HCT116 (cell line): ENCODE data around the gene SULT1C4. TPM values are rescaled to one million over a fixed set of nuclear protein-coding genes. Genes with fewer than 3 reads are reported as not detected.

Source experiments
- ATAC-seq: fragments of 200-7000 bp; cut with Tn5 transposase; 2 replicates; pipeline ENCODE4 v1.9.1; 2020; ENCODE audit warnings: mild to moderate bottlenecking, moderate library complexity
- BruUV-seq: library from RNA; stranded (reverse); fragments of 400-500 nt; replicated peaks from 2 replicates; lab custom pipeline; 2021; lab: Mats Ljungman, UMichigan
- CTCF ChIA-PET: fragments of 300-600 bp; sonication (Branson Sonifier 250); formaldehyde crosslinking; loops from one replicate; lab custom pipeline; 2021; ENCODE audit warnings: antibody characterized with exemption; lab: Charles Lee
- POLR2A ChIA-PET: fragments of 300-600, 350-600 bp; sonication (Branson Sonifier 250); formaldehyde crosslinking; loops from one replicate; lab custom pipeline; 2021; ENCODE audit warnings: antibody characterized with exemption; lab: Charles Lee
- RAD21 ChIA-PET, 2 experiments: fragments of 300-600 bp; sonication (Branson Sonifier 250); formaldehyde crosslinking; loops; one replicate each; lab custom pipeline; 2023; ENCODE audit warnings: low total read pairs in 2 of 2; ENCODE audit not compliant: uncharacterized antibody in 2 of 2, unreplicated experiment in 2 of 2, low non-redundant PET in 1 of 2; lab: Charles Lee
- DNase-seq: peaks from one replicate; pipeline ENCODE4 v3.0.0-alpha.2; 2010; ENCODE audit warnings: low read depth, low spot score
- H2AFZ ChIP-seq: fragments of 200-600 bp; shearing (Covaris generic), sonication (generic); 2 replicates; pipeline ENCODE4 v1.6.1; 2017; ENCODE audit warnings: low read depth, mixed run types, mixed read lengths, antibody characterized with exemption, low read length; ENCODE audit not compliant: poor library complexity, severe bottlenecking
- H3K27ac ChIP-seq: 2 replicates; pipeline ENCODE4 v1.5.1; 2012; ENCODE audit warnings: low read depth, low read length
- H3K27me3 ChIP-seq: fragments of 200-600 bp; sonication (generic); 2 replicates; pipeline ENCODE4 v1.6.1; 2016; ENCODE audit warnings: mixed run types, low read length, mixed read lengths; ENCODE audit not compliant: insufficient read depth
- H3K36me3 ChIP-seq, 2 experiments: fragments of 200-500 bp in 1 of 2; fragments of 200-600 bp in 1 of 2; sonication (Bioruptor generic) in 1 of 2; sonication (generic) in 1 of 2; 2 replicates each; pipeline versions ENCODE4 v1.5.1 to v1.6.1; 2014 to 2016; ENCODE audit warnings: low read length in 2 of 2, inconsistent platforms in 1 of 2, mixed read lengths in 1 of 2, mixed run types in 1 of 2; ENCODE audit not compliant: insufficient read depth in 2 of 2, control insufficient read depth in 1 of 2
- H3K4me1 ChIP-seq, 2 experiments: fragments of 200-600 bp in 1 of 2; sonication (generic) in 1 of 2; 2 replicates each; pipeline versions ENCODE4 v1.5.1 to v1.6.1; 2012 to 2017; ENCODE audit warnings: low read length in 2 of 2, inconsistent platforms in 1 of 2, mild to moderate bottlenecking in 1 of 2, mixed read lengths in 1 of 2, mixed run types in 1 of 2, moderate library complexity in 1 of 2; ENCODE audit not compliant: insufficient read depth in 2 of 2, control insufficient read depth in 1 of 2
- H3K4me2 ChIP-seq: fragments of 200-600 bp; sonication (generic); 2 replicates; pipeline ENCODE4 v1.6.1; 2017; ENCODE audit warnings: mixed run types, low read length, mixed read lengths
- H3K4me3 ChIP-seq, 2 experiments: fragments of 200-600 bp in 1 of 2; sonication (generic) in 1 of 2; replicated peaks in 1 of 2; 2 replicates each; pipeline ENCODE4 v1.5.1; 2011 to 2016; ENCODE audit warnings: low read length in 2 of 2, control low read depth in 1 of 2, low read depth in 1 of 2, mild to moderate bottlenecking in 1 of 2, mixed read lengths in 1 of 2, mixed run types in 1 of 2
- H3K79me2 ChIP-seq: fragments of 200-600 bp; sonication (generic); 2 replicates; pipeline ENCODE4 v1.6.1; 2017; ENCODE audit warnings: mild to moderate bottlenecking, mixed run types, low read length, moderate library complexity, mixed read lengths; ENCODE audit not compliant: insufficient read depth
- H3K9ac ChIP-seq: fragments of 200-600 bp; sonication (generic); 2 replicates; pipeline ENCODE4 v1.6.1; 2016; ENCODE audit warnings: low read length, mixed read lengths
- H3K9me2 ChIP-seq: fragments of 200-600 bp; sonication (generic), shearing (Covaris generic); 2 replicates; pipeline ENCODE4 v1.6.1; 2017; ENCODE audit warnings: mixed run types, mild to moderate bottlenecking, moderate library complexity; ENCODE audit not compliant: insufficient read depth
- H3K9me3 ChIP-seq, 2 experiments: fragments of 200-500 bp in 1 of 2; fragments of 200-600 bp in 1 of 2; sonication (Bioruptor generic) in 1 of 2; sonication (generic) in 1 of 2; 2 replicates each; pipeline ENCODE4 v1.6.1; 2014 to 2017; ENCODE audit warnings: low read length in 2 of 2, mixed read lengths in 2 of 2, inconsistent platforms in 1 of 2, low read depth in 1 of 2, mild to moderate bottlenecking in 1 of 2, mixed run types in 1 of 2, moderate library complexity in 1 of 2; ENCODE audit not compliant: control insufficient read depth in 1 of 2, insufficient read depth in 1 of 2
- H4K20me1 ChIP-seq: fragments of 200-600 bp; sonication (generic), shearing (Covaris generic); 2 replicates; pipeline ENCODE4 v1.6.1; 2017; ENCODE audit warnings: mixed run types, mild to moderate bottlenecking, moderate library complexity; ENCODE audit not compliant: insufficient read depth
- EZH2 ChIP-seq: fragments of 200-600 bp; sonication (generic); IDR thresholded peaks from 2 replicates; pipeline ENCODE4 v1.6.1; 2017; ENCODE audit warnings: antibody characterized with exemption, mixed run types
- JUND ChIP-seq: IDR thresholded peaks from 2 replicates; pipeline ENCODE4 v1.6.1; 2012
- SRF ChIP-seq: IDR thresholded peaks from 2 replicates; pipeline ENCODE4 v1.6.1; 2012; ENCODE audit warnings: low read depth
- intact Hi-C: fragments of 100-400 bp; cut with micrococcal nuclease; formaldehyde crosslinking; loops from 2 replicates; pipeline ENCODE4 v1.10.0; 2022
- total RNA-seq: library from RNA; stranded (reverse); gene quantifications from one replicate; pipeline ENCODE4 v1.2.1, GENCODE V29; 2021; ENCODE audit not compliant: unreplicated experiment
- TF ChIP-seq, protein P1 (sequence below): IDR thresholded peaks from 2 replicates; pipeline ENCODE4 v1.6.1; 2012; ENCODE audit warnings: low read depth
- TF ChIP-seq, protein P2 (sequence below), 3 experiments: fragments of 200-600 bp in 1 of 3; sonication (generic) in 1 of 3; IDR thresholded peaks in 2 of 3; conservative IDR thresholded peaks in 1 of 3; 2 replicates each; pipeline ENCODE4 v1.5.1; 2012 to 2017; ENCODE audit warnings: low read depth in 2 of 3, low read length in 2 of 3, antibody characterized with exemption in 1 of 3, borderline replicate concordance in 1 of 3, control low read depth in 1 of 3, mild to moderate bottlenecking in 1 of 3, mixed read lengths in 1 of 3, mixed run types in 1 of 3, moderate library complexity in 1 of 3; ENCODE audit not compliant: insufficient read depth in 1 of 3

SULT1C4 gene
- total RNA-seq, 1 experiment from 2014 or later = not detected

GRCh38 chr2:108399479-108399878 is 21.7 kb downstream of the SULT1C4 start (continued):
- TF ChIP-seq SRF (no peak), EZH2 (no peak)
- TF ChIP-seq, protein P1, sequence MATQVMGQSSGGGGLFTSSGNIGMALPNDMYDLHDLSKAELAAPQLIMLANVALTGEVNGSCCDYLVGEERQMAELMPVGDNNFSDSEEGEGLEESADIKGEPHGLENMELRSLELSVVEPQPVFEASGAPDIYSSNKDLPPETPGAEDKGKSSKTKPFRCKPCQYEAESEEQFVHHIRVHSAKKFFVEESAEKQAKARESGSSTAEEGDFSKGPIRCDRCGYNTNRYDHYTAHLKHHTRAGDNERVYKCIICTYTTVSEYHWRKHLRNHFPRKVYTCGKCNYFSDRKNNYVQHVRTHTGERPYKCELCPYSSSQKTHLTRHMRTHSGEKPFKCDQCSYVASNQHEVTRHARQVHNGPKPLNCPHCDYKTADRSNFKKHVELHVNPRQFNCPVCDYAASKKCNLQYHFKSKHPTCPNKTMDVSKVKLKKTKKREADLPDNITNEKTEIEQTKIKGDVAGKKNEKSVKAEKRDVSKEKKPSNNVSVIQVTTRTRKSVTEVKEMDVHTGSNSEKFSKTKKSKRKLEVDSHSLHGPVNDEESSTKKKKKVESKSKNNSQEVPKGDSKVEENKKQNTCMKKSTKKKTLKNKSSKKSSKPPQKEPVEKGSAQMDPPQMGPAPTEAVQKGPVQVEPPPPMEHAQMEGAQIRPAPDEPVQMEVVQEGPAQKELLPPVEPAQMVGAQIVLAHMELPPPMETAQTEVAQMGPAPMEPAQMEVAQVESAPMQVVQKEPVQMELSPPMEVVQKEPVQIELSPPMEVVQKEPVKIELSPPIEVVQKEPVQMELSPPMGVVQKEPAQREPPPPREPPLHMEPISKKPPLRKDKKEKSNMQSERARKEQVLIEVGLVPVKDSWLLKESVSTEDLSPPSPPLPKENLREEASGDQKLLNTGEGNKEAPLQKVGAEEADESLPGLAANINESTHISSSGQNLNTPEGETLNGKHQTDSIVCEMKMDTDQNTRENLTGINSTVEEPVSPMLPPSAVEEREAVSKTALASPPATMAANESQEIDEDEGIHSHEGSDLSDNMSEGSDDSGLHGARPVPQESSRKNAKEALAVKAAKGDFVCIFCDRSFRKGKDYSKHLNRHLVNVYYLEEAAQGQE = no peak
- TF ChIP-seq, protein P2, sequence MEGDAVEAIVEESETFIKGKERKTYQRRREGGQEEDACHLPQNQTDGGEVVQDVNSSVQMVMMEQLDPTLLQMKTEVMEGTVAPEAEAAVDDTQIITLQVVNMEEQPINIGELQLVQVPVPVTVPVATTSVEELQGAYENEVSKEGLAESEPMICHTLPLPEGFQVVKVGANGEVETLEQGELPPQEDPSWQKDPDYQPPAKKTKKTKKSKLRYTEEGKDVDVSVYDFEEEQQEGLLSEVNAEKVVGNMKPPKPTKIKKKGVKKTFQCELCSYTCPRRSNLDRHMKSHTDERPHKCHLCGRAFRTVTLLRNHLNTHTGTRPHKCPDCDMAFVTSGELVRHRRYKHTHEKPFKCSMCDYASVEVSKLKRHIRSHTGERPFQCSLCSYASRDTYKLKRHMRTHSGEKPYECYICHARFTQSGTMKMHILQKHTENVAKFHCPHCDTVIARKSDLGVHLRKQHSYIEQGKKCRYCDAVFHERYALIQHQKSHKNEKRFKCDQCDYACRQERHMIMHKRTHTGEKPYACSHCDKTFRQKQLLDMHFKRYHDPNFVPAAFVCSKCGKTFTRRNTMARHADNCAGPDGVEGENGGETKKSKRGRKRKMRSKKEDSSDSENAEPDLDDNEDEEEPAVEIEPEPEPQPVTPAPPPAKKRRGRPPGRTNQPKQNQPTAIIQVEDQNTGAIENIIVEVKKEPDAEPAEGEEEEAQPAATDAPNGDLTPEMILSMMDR (IDR thresholded peaks at IDR 0.05 in 2 of 3, conservative IDR thresholded peaks at IDR 0.05 in 1 of 3; ENCODE audit: borderline replicate concordance in 1 of 3, insufficient read depth in 1 of 3, low read depth in 2 of 3, low read length in 2 of 3) = no peak

DNA sequence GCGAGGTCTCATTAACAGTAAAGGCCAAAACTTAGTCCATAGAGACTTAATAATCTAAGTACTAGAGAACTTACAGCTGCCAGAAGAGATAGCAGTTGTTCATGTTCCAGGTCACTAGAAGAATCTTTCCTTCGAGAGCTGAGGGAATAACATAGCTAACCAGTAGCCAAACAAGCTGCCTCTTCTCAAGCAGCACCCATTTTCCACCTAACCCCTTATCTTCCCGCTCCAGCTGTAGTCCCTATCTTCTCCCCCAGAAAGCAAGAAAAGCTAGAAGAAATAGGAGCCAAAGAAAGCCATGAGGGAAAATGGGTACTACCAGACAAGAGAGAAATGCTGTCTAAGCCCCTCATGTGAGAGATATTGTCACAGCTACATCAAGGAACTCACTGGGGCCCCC is 24.0 kb downstream of the SULT1C4 start:
- H3K27me3 ChIP-seq = no peaks in the 10 kb centered on the region
- peaks cover 5 to 8% of the 10 kb centered on the region in 2 experiments; a peak in 2 of 4 replicates for H3K9me3 ChIP-seq
- H3K4me1 ChIP-seq = no peaks in the 10 kb centered on the region
- no peaks in the 10 kb centered on the region for H3K9me2 ChIP-seq
- H3K4me2 ChIP-seq = no peak overlapping the region
- ChIA-PET POLR2A (no interaction called here), RAD21 (no interaction called here), CTCF (no interaction called here)
- no peaks in the 10 kb centered on the region for H3K79me2 ChIP-seq
- H3K36me3 ChIP-seq = no peaks in the 10 kb centered on the region
- no peak overlapping the region for H2AFZ ChIP-seq
- no peak overlapping the region for H3K27ac ChIP-seq
- H3K9ac ChIP-seq = no peak overlapping the region
- BruUV-seq = no TSS peak
- DNase-seq (no peak), ATAC-seq (no peak)
- no peak for TF ChIP-seq JUND
- no peaks in the 10 kb centered on the region for H4K20me1 ChIP-seq
- intact Hi-C loops = no loop called here
- no peak overlapping the region for H3K4me3 ChIP-seq
